ENCODE results near the gene MYBL2. TPM values are rescaled to one million over a fixed set of nuclear protein-coding genes. Genes with fewer than 3 reads are reported as not detected.

MYBL2 gene
- total RNA-seq, 1 experiment from 2014 or later: 95.9 TPM

Other genes with a start within 250 kb of the MYBL2 start
- gene SRSF6, start 209.2 kb upstream of the MYBL2 start, total RNA-seq (2014; rRNA removed): 75.7 and 77.3 TPM in 2 replicates
- gene L3MBTL1, start 159.4 kb upstream of the MYBL2 start, total RNA-seq (2014; rRNA removed): 9.9 and 20.7 TPM in 2 replicates
- 3.0 and 6.6 TPM in 2 replicates for gene SGK2, start 108.1 kb upstream of the MYBL2 start, total RNA-seq (2014; rRNA removed)
- 22.9 and 23.0 TPM in 2 replicates for gene IFT52, start 76.2 kb upstream of the MYBL2 start, total RNA-seq (2014; rRNA removed)
- gene GTSF1L, start 59.9 kb downstream of the MYBL2 start, total RNA-seq (2014; rRNA removed): 0.52 TPM in 1 of 2 replicates, not detected in the other
- 0.98 and 1.8 TPM in 2 replicates for gene TOX2, start 247.7 kb downstream of the MYBL2 start, total RNA-seq (2014; rRNA removed)

Measured in PC-3 (cell line).